TTC549 (cell line): Measurements from ENCODE around the gene MTG1.

ENCODE experiments used
- FAIRE-seq: peaks from 2 replicates; lab custom pipeline; 2012; peaks lifted over from hg19 to GRCh38; lab: Jason Lieb, UNC

The MTG1 gene

DNA sequence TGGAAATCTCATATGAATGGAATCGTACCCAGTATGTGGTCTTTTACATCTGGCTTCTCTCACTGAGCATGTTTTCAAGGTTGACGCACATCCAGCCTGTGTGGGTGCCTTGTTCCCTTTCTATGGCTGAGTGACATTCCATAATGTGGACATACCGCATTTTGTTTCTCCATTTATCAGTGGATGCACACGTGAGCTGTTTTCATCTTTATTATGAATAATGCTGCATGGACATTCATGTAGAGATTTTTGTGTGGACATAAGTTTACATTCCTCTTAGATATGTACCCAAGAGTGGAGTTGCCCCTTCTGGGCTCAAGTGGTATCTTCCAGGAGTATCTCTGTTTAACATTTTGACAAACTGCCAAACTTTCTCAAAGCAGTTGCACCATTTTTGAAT is 58.5 kb downstream of the MTG1 start:
- FAIRE-seq = no peak

- no peak for FAIRE-seq
These were observed 59.7 kb downstream of the MTG1 start, which contains the start of gene SCART1 for GRCh38 chr10:133453516-133454203. TSS of gene SCART1 (plus strand) at chr10:133453945. CDS start at chr10:133453998, 53 bp downstream.

GRCh38 chr10:133454204-133454893 is 60.4 kb downstream of the MTG1 start:
- FAIRE-seq = no peak

- no peak for FAIRE-seq
These were observed 61.2 kb downstream of the MTG1 start for GRCh38 chr10:133455196-133455595.

GRCh38 chr10:133455611-133456031 is 61.7 kb downstream of the MTG1 start:
- FAIRE-seq = no peak

DNA sequence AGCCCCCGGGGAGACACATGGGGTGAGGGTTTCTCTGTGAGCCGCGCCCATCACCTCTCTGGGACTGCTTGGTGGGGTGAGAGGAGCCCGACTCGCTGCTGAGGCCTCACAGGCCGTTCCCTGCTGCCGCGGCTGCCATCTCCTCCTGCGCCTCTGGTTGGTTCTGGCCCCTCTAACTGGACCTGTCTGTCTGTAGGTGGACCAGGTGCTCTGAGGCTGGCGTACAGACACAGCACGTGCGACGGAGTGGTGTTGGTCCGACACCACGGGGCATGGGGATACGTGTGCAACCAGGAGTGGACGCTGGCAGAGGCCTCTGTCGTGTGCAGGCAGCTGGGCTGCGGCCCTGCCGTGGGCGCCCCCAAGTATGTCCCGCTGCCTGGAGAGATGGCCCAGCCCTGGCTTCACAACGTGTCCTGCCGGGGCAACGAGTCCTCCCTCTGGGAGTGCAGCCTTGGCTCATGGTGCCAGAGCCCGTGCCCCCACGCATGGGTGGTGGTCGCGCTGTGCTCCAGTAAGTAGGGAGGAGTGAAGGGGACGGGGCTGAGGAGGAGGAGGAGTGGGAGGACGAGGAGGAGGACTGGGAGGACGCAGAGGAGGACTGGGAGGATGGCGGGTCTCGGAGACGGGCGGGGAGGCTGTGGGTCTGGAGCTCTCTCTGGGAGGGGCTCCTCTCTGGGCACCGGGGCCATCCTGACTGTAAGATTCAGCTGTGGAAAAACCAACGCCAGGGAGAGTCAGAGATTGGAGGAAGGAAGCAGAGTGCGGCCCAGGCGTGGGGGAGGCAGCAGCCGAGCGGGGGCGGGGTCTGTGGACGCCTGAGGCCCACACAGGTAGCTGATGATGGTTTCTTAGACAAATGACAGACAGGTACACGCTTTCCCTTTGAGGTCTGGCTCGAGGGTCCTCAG is 62.3 kb downstream of the MTG1 start:
- FAIRE-seq = no peak

DNA sequence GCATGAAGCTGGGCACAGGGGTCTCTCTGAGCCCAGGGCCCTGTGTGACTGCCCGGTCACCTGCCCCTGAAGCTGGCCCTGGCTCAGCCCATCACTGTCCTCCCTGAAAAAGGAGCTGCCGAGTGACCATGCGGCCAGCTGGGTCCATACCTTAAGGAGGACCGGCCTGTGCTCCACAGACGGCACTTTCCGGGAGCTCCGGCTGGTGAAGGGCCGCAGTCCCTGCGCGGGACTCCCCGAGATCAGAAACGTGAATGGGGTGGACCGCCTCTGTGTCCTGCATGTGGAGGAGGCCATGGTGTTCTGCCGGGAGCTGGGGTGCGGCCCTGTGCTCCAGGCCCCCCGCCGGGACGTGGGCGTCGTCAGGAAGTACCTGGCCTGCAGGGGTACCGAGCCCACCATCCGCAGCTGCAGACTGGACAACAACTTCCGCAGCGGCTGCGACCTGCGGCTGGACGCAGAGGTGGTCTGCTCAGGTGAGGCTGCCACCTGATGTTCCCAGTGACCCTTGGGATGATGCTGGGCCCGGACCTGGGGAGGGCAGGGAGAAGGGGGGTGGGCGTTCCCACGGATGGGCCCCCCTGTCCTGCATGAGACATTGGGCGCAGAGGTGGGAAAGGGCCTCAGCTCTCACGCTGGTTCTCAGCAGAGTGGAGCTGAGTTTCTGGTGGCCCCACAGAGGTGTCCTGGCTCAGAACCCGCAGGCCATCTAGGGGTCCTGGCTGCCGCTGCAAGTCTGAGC is 63.3 kb downstream of the MTG1 start:
- no peak for FAIRE-seq

DNA sequence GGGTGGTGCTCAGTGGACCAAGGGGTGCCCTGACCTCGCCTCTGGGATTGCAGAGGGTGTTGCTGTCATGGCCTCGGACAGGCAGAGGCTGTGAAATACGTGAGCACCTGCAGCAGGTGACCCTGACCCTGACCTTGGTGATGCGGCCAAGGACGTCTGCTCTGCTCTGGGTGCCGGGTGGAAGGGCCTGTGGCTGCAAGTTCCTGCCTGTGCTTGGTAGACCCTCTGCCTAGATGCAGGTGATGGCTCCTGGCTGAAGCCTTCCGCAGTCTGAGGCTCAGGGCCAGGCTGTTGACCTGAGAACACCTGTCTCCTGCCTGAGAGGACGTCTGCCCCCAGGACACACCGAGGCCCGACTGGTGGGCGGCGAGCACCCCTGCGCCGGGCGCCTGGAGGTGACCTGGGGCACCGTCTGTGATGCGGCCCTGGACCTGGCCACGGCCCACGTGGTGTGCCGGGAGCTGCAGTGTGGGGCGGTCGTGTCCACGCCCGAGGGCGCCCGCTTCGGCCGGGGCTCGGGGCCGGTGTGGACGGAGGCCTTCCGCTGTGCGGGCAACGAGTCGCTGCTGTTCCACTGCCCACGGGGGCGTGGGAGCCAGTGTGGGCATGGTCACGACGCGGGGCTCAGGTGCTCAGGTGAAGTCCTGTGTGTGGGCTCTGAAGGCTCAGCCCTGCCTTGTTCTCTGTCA is 64.2 kb downstream of the MTG1 start:
- no peak for FAIRE-seq

DNA sequence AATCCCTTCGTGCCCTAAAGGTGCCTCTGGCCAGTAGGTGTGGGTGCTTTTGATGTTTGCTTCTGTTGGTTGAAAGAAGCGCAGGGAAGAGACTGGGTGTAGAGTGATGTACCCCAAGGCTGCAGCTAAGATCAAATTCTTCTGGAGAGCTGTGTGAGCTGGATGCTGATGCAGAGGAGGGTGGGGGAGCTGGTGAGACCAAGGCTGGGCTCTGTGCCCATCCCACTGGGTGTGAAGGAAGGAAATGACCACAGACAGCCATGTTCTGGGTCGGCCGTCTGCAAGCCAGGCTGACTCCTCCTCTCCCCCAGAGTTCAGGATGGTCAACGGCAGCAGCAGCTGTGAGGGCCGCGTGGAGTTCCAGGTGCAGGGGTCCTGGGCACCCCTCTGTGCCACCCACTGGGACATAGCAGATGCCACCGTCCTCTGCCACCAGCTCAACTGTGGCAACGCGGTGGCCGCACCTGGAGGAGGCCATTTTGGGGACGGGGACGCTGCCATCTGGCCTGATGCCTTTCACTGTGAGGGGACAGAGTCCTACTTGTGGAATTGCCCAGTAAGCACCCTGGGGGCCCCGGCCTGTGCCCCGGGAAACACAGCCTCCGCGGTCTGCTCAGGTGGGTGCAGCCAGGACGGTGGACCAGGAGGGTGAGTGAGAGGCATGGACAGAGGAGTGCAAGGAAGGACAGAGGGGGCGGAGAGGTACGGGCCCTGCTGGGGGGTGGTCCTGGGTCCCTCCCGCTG is 64.9 kb downstream of the MTG1 start:
- no peak for FAIRE-seq

- FAIRE-seq = no peak
These were observed 65.7 kb downstream of the MTG1 start for GRCh38 chr10:133459454-133460207.

GRCh38 chr10:133460208-133460769 is 66.3 kb downstream of the MTG1 start:
- no peak for FAIRE-seq

GRCh38 chr10:133461027-133461426 is 67.1 kb downstream of the MTG1 start:
- FAIRE-seq = no peak

- FAIRE-seq = no peak
These were observed 67.9 kb downstream of the MTG1 start for GRCh38 chr10:133461841-133462240.

- no peak for FAIRE-seq
These were observed 68.8 kb downstream of the MTG1 start for GRCh38 chr10:133462512-133463305.

DNA sequence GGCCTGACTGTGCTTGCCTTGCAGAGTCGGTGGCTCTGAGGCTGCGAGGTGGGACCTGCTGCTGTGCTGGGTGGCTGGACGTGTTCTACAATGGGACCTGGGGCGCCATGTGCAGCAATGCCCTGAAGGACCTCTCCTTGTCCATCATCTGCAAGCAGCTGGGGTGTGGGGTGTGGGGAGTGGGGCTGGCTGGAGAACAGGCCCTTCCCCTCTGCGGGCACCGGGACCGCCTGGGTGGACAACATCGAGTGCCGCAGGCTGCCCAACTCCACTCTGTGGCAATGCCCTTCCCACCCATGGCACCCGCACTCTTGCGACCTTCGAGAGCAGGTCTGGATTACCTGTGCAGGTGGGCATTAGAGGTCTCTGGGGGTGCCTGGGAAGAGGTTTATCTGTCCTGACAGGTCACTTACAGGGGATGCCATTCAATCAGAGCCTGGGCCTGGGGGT is 70.7 kb downstream of the MTG1 start:
- FAIRE-seq = no peak

DNA sequence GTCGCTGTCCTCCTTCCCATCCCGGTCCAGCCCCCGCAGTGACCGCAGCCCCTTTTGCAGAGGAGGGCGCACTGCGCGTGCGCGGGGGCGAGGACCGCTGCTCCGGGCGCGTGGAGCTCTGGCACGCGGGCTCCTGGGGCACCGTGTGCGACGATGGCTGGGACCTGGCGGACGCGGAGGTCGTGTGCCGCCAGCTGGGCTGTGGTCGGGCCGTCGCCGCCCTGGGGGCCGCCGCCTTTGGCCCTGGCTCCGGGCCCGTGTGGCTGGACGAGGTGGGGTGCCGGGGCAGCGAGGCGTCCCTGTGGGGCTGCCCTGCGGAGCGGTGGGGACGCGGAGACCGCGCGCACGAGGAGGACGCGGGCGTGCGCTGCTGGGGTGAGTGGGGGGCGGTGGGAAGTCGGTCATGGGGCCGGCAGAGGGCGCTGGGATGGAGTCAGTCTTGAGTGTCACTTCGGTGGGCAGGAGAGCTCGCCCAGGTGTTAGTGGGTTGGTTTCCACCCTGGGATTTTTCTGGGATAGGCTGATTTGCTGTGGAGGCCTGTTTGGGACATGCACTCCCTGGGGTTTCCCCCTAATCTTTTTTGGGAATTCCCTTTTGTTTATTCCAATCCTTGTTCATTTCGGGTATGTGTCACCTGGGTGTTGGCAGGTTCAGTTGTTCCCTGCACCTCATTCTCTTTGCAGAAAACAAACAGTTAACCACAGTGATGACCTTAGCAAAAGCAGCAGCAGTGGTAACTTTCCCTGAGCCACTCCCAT is 71.4 kb downstream of the MTG1 start:
- no peak for FAIRE-seq

DNA sequence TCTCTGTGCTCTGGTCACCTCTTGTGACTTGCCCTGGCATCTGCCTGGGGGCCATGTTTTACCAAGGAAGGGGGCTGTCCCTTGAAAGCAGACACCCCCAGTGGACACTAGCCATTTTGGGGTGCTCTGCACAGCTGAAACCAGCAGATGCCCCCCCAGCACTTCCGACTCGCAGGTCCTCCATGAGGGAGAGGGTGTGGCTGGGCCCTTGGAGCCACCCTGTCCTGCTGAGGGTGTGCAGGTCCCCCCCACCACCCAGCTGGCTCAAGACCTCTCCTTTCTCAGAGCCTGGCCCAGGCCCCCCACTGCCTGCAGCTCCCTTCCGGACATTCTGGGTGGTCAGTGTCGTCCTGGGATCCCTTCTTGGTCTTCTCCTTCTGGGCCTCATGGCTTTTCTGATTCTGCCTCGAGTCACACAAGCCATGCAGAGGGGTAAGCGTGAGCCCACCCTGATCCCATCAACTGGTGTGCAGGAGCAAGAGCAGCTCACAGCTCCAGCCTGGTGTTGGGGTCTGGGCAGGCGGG is 72.1 kb downstream of the MTG1 start:
- no peak for FAIRE-seq
